ENCODE data around the gene PILRA.

DNA sequence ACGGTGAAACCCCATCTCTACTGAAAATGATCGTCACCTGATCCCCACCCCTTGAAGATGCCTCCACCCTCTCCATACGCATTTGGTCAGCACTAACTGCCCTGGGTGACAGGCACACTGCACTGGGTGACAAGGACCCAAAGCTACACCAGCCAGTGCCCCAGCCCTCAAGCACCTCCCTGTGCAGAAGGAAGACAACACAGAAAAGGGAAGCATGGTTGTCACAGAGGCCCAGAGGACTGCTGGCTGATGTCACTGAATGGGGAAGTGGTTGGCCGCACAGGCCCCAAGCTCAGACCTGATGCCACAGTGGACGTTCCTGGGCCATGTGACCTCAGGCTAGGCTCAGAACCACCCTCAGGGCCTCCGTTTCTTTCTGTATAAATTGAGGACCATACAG lies 4.2 kb upstream of the PILRA start:
- TF ChIP-seq, protein P1, sequence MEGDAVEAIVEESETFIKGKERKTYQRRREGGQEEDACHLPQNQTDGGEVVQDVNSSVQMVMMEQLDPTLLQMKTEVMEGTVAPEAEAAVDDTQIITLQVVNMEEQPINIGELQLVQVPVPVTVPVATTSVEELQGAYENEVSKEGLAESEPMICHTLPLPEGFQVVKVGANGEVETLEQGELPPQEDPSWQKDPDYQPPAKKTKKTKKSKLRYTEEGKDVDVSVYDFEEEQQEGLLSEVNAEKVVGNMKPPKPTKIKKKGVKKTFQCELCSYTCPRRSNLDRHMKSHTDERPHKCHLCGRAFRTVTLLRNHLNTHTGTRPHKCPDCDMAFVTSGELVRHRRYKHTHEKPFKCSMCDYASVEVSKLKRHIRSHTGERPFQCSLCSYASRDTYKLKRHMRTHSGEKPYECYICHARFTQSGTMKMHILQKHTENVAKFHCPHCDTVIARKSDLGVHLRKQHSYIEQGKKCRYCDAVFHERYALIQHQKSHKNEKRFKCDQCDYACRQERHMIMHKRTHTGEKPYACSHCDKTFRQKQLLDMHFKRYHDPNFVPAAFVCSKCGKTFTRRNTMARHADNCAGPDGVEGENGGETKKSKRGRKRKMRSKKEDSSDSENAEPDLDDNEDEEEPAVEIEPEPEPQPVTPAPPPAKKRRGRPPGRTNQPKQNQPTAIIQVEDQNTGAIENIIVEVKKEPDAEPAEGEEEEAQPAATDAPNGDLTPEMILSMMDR (IDR thresholded peaks at IDR 0.05), result no peak
- TF ChIP-seq EZH2 (IDR thresholded peaks at IDR 0.05; ENCODE audit: borderline replicate concordance, insufficient read depth, low read depth, low read length, poor library complexity, severe bottlenecking), result no peak

All from B cell (primary cell).